ENCODE data around the gene SCAMP3. TPM values are rescaled to one million over a fixed set of nuclear protein-coding genes. Genes with fewer than 3 reads are reported as not detected.
"Not testable (repeated sequence)": the region's sequence is repeated elsewhere in the genome, so short reads cannot be mapped to it uniquely, and the experiment has no call there.

Gene SCAMP3
- total RNA-seq, 2 donors from 2014 or later: 60.1 to 69.4 TPM

DNA sequence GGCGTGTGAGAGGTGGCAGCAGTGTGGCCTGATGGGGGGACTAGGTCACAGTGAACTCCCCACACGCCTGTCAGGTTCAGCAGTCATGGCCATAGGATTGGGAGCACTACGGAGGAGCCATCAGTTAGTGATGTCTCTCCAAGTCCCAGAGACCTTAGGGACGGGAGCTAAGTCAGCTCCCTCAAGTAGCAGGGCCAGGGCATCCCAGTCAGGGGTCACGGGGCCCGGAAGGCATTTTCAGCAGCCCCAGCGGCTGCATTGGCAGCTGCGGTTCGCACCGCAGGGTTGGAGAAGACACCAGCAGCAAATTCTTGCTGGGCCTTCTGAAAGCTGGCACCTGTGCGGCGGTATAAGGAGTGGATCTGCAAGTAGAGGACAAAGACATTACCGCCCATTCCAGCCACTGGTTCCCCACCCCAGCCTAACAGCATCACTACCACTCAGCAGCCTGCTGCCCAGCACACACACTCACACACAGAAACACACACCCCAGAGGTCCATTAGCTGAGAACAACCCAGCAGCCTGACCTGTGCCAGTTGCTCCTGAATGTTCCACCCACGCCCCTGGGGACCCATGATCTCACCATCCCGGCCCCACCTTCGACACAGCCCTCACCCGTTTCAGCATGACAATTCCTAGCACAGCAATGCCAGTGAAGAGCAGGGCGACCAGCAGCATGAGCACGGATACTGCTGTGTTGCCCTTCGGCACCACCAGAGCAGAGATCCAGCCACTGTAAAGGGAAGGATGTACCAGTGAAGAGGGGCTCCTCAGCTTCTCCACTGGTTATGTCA lies 5.9 kb downstream of the SCAMP3 start:
- no peaks in the 10 kb centered on the region for H3K9me3 ChIP-seq (ENCODE audit: control insufficient read depth, low read length, poor library complexity, severe bottlenecking)
- ATAC-seq (no peak), DNase-seq (no peak)
- Mint-ChIP-seq H3K4me3 (peak overlapping the region; percentile 86), H3K4me1 (peaks cover 42% of the 10 kb centered on the region), H3K27ac (peak overlapping the region; percentile 92), H3K36me3 (ENCODE audit: low read depth) (peaks cover 8% of the 10 kb centered on the region), H3K27me3 (no peaks in the 10 kb centered on the region)

- peak; percentile 71 for ATAC-seq
- H3K4me1 Mint-ChIP-seq: peaks cover 39% of the 10 kb centered on the region
- peak; percentile 53 to 71 (median 67) for DNase-seq
- H3K27me3 Mint-ChIP-seq: no peaks in the 10 kb centered on the region
- H3K9me3 ChIP-seq (ENCODE audit: control insufficient read depth, low read length, poor library complexity, severe bottlenecking): no peaks in the 10 kb centered on the region
- H3K36me3 Mint-ChIP-seq (ENCODE audit: low read depth): peaks cover 8% of the 10 kb centered on the region
- H3K4me3 Mint-ChIP-seq: peak within 1 kb of the TSS; percentile 86
- peak within 1 kb of the TSS; percentile 92 for H3K27ac Mint-ChIP-seq
Observed at GRCh38 chr1:155255243-155256007, 6.7 kb downstream of the SCAMP3 start, which contains the start of gene ENTREP3. Gene ENTREP3 (minus strand): TSS chr1:155255483. CDS start chr1:155254877, 606 bp downstream.

GRCh38 chr1:155254714-155255242 lies 7.4 kb downstream of the SCAMP3 start:
- no peaks in the 10 kb centered on the region for H3K27me3 Mint-ChIP-seq
- ATAC-seq (no peak), DNase-seq (no peak)
- H3K36me3 Mint-ChIP-seq (ENCODE audit: low read depth): peaks cover 8% of the 10 kb centered on the region
- peak overlapping the region; percentile 86 for H3K4me3 Mint-ChIP-seq
- peaks cover 38% of the 10 kb centered on the region for H3K4me1 Mint-ChIP-seq
- H3K27ac Mint-ChIP-seq: no peak overlapping the region
- H3K9me3 ChIP-seq (ENCODE audit: control insufficient read depth, low read length, poor library complexity, severe bottlenecking): no peaks in the 10 kb centered on the region

- Mint-ChIP-seq H3K27ac (peak overlapping the region; percentile 59), H3K36me3 (ENCODE audit: low read depth) (peaks cover 8% of the 10 kb centered on the region), H3K4me3 (peak overlapping the region; percentile 86), H3K4me1 (peaks cover 38% of the 10 kb centered on the region), H3K27me3 (no peaks in the 10 kb centered on the region)
- H3K9me3 ChIP-seq (ENCODE audit: control insufficient read depth, low read length, poor library complexity, severe bottlenecking): no peaks in the 10 kb centered on the region
- ATAC-seq: no peak
- DNase-seq: no peak
Observed at GRCh38 chr1:155254228-155254713, 7.9 kb downstream of the SCAMP3 start.

- H3K9me3 ChIP-seq (ENCODE audit: control insufficient read depth, low read length, poor library complexity, severe bottlenecking): no peaks in the 10 kb centered on the region
- H3K4me3 Mint-ChIP-seq: peak overlapping the region; percentile 86
- H3K27me3 Mint-ChIP-seq: no peaks in the 10 kb centered on the region
- peaks cover 38% of the 10 kb centered on the region for H3K4me1 Mint-ChIP-seq
- no peak for ATAC-seq
- H3K36me3 Mint-ChIP-seq (ENCODE audit: low read depth): peaks cover 8% of the 10 kb centered on the region
- DNase-seq: no peak
- peak overlapping the region; percentile 59 for H3K27ac Mint-ChIP-seq
Observed at GRCh38 chr1:155253797-155254196, 8.4 kb downstream of the SCAMP3 start.

DNA sequence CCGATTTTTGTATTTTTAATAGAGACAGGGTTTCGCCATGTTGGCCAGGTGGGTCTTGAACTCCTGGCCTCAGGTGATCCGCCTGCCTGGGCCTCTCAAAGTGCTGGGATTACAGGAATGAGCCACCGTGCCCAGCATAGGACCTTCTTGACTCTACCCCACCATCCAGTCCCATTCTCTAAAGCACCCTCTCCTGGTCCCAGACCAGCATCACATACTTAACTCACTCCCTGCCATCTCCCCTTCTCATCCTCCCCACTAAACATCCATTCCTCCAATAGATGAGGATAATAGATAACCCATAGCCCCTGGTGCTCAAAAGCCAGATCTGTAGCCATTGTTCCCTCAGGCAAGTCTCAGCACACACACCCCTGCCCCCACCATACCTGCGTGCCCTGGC lies 9.0 kb downstream of the SCAMP3 start:
- Mint-ChIP-seq H3K27me3 (no peaks in the 10 kb centered on the region), H3K4me1 (peaks cover 38% of the 10 kb centered on the region), H3K36me3 (ENCODE audit: low read depth) (peaks cover 8% of the 10 kb centered on the region), H3K4me3 (peak overlapping the region; percentile 25), H3K27ac (peak overlapping the region; percentile 59)
- H3K9me3 ChIP-seq (ENCODE audit: control insufficient read depth, low read length, poor library complexity, severe bottlenecking): no peaks in the 10 kb centered on the region
- ATAC-seq (no peak), DNase-seq (no peak)

GRCh38 chr1:155251566-155251965 lies 10.6 kb downstream of the SCAMP3 start:
- ATAC-seq (no peak), DNase-seq (no peak)
- Mint-ChIP-seq H3K27me3 (no peaks in the 10 kb centered on the region), H3K27ac (no peak overlapping the region), H3K36me3 (ENCODE audit: low read depth) (no peaks in the 10 kb centered on the region), H3K4me1 (peaks cover 28% of the 10 kb centered on the region), H3K4me3 (no peak overlapping the region)
- H3K9me3 ChIP-seq (ENCODE audit: control insufficient read depth, low read length, poor library complexity, severe bottlenecking): no peaks in the 10 kb centered on the region

GRCh38 chr1:155250633-155251449 lies 11.3 kb downstream of the SCAMP3 start:
- ATAC-seq: peak; percentile 98
- Mint-ChIP-seq H3K27me3 (no peaks in the 10 kb centered on the region), H3K27ac (no peak overlapping the region), H3K4me1 (peaks cover 30% of the 10 kb centered on the region), H3K36me3 (ENCODE audit: low read depth) (no peaks in the 10 kb centered on the region), H3K4me3 (peak overlapping the region; percentile 71)
- H3K9me3 ChIP-seq (ENCODE audit: control insufficient read depth, low read length, poor library complexity, severe bottlenecking): no peaks in the 10 kb centered on the region
- DNase-seq: peak; percentile 91 to 99 (median 98)

DNA sequence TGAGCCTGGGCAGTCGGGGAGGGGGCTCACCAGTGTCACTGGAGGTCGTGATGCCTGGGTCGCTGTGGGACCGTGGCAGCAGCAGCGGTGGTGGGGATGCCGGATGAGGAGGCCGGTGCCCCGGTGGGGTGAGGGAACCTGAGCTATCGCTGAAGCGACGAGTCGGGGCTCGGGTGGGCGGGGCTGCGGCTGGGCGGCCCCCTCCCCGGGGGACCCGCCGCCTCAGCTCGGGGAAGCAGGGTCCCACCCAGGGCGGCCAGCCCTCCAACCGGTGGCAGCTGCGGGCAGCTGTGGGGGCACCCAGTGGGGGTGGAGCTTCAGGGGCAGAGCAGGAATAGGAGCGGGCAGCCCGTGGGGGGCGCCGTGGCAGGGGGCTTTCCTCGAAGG lies 11.9 kb downstream of the SCAMP3 start:
- peak; percentile 16 for ATAC-seq
- no peaks in the 10 kb centered on the region for H3K36me3 Mint-ChIP-seq (ENCODE audit: low read depth)
- no peaks in the 10 kb centered on the region for H3K9me3 ChIP-seq (ENCODE audit: control insufficient read depth, low read length, poor library complexity, severe bottlenecking)
- H3K4me3 Mint-ChIP-seq: peak overlapping the region; percentile 71
- no peak overlapping the region for H3K27ac Mint-ChIP-seq
- H3K4me1 Mint-ChIP-seq: peaks cover 26% of the 10 kb centered on the region
- no peak for DNase-seq
- H3K27me3 Mint-ChIP-seq: no peaks in the 10 kb centered on the region

- ATAC-seq (no peak), DNase-seq (no peak)
- Mint-ChIP-seq H3K36me3 (ENCODE audit: low read depth) (peaks cover 2% of the 10 kb centered on the region), H3K27me3 (no peaks in the 10 kb centered on the region), H3K4me1 (peaks cover 21% of the 10 kb centered on the region), H3K4me3 (no peak overlapping the region), H3K27ac (no peak overlapping the region)
- no peaks in the 10 kb centered on the region for H3K9me3 ChIP-seq (ENCODE audit: control insufficient read depth, low read length, poor library complexity, severe bottlenecking)
Observed at GRCh38 chr1:155247667-155248553, 14.2 kb downstream of the SCAMP3 start.

DNA sequence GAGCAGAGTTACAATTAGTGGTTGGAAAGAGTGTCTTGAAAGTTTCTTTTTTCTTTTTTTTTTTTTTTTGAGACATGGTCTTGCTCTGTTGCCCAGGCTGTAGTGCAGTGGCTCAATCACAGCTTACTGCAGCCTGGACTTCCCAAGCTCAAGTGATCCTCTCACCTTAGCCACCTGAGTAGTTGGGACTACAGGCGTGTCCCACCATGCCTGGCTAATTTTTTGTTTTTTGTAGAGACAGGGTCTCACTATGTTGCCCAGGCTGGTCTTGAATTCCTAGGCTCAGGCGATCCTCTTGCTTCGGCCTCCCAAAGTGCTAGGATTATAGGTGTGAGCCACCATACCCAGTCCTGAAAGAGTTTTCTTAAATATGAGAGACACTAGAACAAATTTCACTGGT lies 15.4 kb downstream of the SCAMP3 start:
- H3K4me3 Mint-ChIP-seq; H3K36me3 Mint-ChIP-seq (ENCODE audit: low read depth); DNase-seq; H3K9me3 ChIP-seq (ENCODE audit: control insufficient read depth, low read length, poor library complexity, severe bottlenecking); H3K27me3 Mint-ChIP-seq; ATAC-seq: not testable (repeated sequence)
- Mint-ChIP-seq H3K4me1 (peaks cover 19% of the 10 kb centered on the region), H3K27ac (peak overlapping the region; percentile 87)

DNA sequence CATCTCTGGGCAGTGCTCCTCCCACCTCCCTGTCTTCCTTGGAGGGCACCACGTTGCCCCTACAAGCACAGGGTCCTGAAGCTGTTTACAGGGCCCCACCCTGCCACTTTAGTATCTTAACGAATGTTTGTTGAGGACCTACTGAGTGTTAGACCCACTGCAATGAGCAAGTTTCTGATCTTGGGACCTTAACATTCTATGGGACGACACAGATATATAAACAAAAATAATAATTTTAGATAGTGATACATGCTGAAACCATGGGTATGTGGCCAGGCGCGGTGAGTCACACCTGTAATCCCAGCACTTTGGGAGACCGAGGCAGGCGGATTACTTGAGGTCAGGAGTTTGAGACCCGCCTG lies 17.0 kb downstream of the SCAMP3 start:
- H3K27ac Mint-ChIP-seq: peak overlapping the region; percentile 87
- H3K4me3 Mint-ChIP-seq: peak overlapping the region; percentile 74
- H3K27me3 Mint-ChIP-seq: no peaks in the 10 kb centered on the region
- H3K9me3 ChIP-seq (ENCODE audit: control insufficient read depth, low read length, poor library complexity, severe bottlenecking): no peaks in the 10 kb centered on the region
- peaks cover 2% of the 10 kb centered on the region for H3K36me3 Mint-ChIP-seq (ENCODE audit: low read depth)
- no peak for DNase-seq
- peaks cover 30% of the 10 kb centered on the region for H3K4me1 Mint-ChIP-seq
- no peak for ATAC-seq
